Stimulated activated naive CD8-positive, alpha-beta T cell treated with anti-CD3 and anti-CD28 coated beads, Interleukin-15, amount 100 ng/mL, for 72 hours (primary cell): Measurements from ENCODE around the gene PRG3.
A peak's percentile ranks its signal among the peaks of the same experiment; 100 is the strongest.
"Not testable (repeated sequence)": the region's sequence is repeated elsewhere in the genome, so short reads cannot be mapped to it uniquely, and the experiment has no call there.

ENCODE experiments used
- ATAC-seq: fragments of 150-1000 bp; cut with Tn5 transposase; 2 replicates; pipeline ENCODE4 v1.10.0; 2021; ENCODE audit warnings: mild to moderate bottlenecking, moderate library complexity
- DNase-seq, 2 donors: peaks; one replicate each; pipeline ENCODE4 v3.0.0; 2021 to 2022
- H3K27ac Mint-ChIP-seq, 2 donors: one replicate each; pipeline ENCODE4 v1.8.0; 2022; ENCODE audit warnings: mild to moderate bottlenecking in 2 of 2, mixed read lengths in 2 of 2, moderate library complexity in 2 of 2
- H3K27me3 Mint-ChIP-seq: one replicate; pipeline ENCODE4 v1.8.0; 2022; ENCODE audit warnings: mixed read lengths
- H3K4me1 Mint-ChIP-seq: one replicate; pipeline ENCODE4 v1.8.0; 2022; ENCODE audit warnings: mild to moderate bottlenecking, mixed read lengths
- H3K4me3 Mint-ChIP-seq, 2 donors: one replicate each; pipeline ENCODE4 v1.8.0; 2022; ENCODE audit warnings: mild to moderate bottlenecking in 2 of 2, mixed read lengths in 2 of 2, moderate library complexity in 1 of 2
- H3K9me3 Mint-ChIP-seq, 2 donors: one replicate each; pipeline ENCODE4 v1.8.0; 2022; ENCODE audit warnings: mixed read lengths in 2 of 2

The PRG3 gene

GRCh38 chr11:57417056-57417455 lies 36.1 kb upstream of the PRG3 start:
- H3K9me3 Mint-ChIP-seq = no peaks in the 10 kb centered on the region
- H3K4me1 Mint-ChIP-seq = peaks cover 90% of the 10 kb centered on the region
- no peak overlapping the region for H3K4me3 Mint-ChIP-seq
- H3K27me3 Mint-ChIP-seq = no peaks in the 10 kb centered on the region
- DNase-seq (no peak), ATAC-seq (no peak)
- H3K27ac Mint-ChIP-seq = peak overlapping the region; percentile 28 to 89

- ATAC-seq = no peak
- Mint-ChIP-seq H3K9me3 (no peaks in the 10 kb centered on the region), H3K4me1 (peaks cover 87% of the 10 kb centered on the region), H3K27me3 (no peaks in the 10 kb centered on the region), H3K4me3 (no peak overlapping the region), H3K27ac (peak overlapping the region in 1 of 2 donors; percentile 9)
- DNase-seq = no peak
Observed at GRCh38 chr11:57416436-57416835, 35.5 kb upstream of the PRG3 start.

- ATAC-seq (peak; percentile 69), DNase-seq (no peak)
- Mint-ChIP-seq H3K4me1 (peaks cover 84% of the 10 kb centered on the region), H3K27ac (peak overlapping the region in 1 of 2 donors; percentile 85), H3K4me3 (no peak overlapping the region), H3K9me3 (no peaks in the 10 kb centered on the region), H3K27me3 (no peaks in the 10 kb centered on the region)
Observed at GRCh38 chr11:57414612-57415212, 33.8 kb upstream of the PRG3 start.

GRCh38 chr11:57413681-57414080 lies 32.7 kb upstream of the PRG3 start:
- ATAC-seq (no peak), DNase-seq (no peak)
- Mint-ChIP-seq H3K9me3 (no peaks in the 10 kb centered on the region), H3K4me1 (peaks cover 87% of the 10 kb centered on the region), H3K27me3 (no peaks in the 10 kb centered on the region), H3K4me3 (no peak overlapping the region), H3K27ac (peak overlapping the region; percentile 57 to 83)

GRCh38 chr11:57410287-57410686 lies 29.3 kb upstream of the PRG3 start:
- peak overlapping the region; percentile 29 to 38 for H3K27ac Mint-ChIP-seq
- H3K9me3 Mint-ChIP-seq = no peaks in the 10 kb centered on the region
- no peaks in the 10 kb centered on the region for H3K27me3 Mint-ChIP-seq
- DNase-seq (no peak), ATAC-seq (no peak)
- H3K4me1 Mint-ChIP-seq = peaks cover 88% of the 10 kb centered on the region
- H3K4me3 Mint-ChIP-seq = no peak overlapping the region

- peak overlapping the region in 1 of 2 donors; percentile 36 for H3K27ac Mint-ChIP-seq
- no peaks in the 10 kb centered on the region for H3K27me3 Mint-ChIP-seq
- ATAC-seq = no peak
- no peak overlapping the region for H3K4me3 Mint-ChIP-seq
- no peak for DNase-seq
- H3K9me3 Mint-ChIP-seq = no peaks in the 10 kb centered on the region
- H3K4me1 Mint-ChIP-seq = peaks cover 83% of the 10 kb centered on the region
Observed at GRCh38 chr11:57409321-57410100, 28.6 kb upstream of the PRG3 start.

GRCh38 chr11:57408771-57409170 lies 27.8 kb upstream of the PRG3 start:
- H3K9me3 Mint-ChIP-seq = no peaks in the 10 kb centered on the region
- H3K27me3 Mint-ChIP-seq = no peaks in the 10 kb centered on the region
- H3K4me3 Mint-ChIP-seq = no peak overlapping the region
- no peak for ATAC-seq
- H3K27ac Mint-ChIP-seq = peak overlapping the region; percentile 13 to 43
- DNase-seq = no peak
- H3K4me1 Mint-ChIP-seq = peaks cover 77% of the 10 kb centered on the region

- peaks cover 77% of the 10 kb centered on the region for H3K4me1 Mint-ChIP-seq
- peak overlapping the region in 1 of 2 donors; percentile 26 for H3K27ac Mint-ChIP-seq
- H3K27me3 Mint-ChIP-seq = no peaks in the 10 kb centered on the region
- no peak for ATAC-seq
- H3K4me3 Mint-ChIP-seq = no peak overlapping the region
- no peaks in the 10 kb centered on the region for H3K9me3 Mint-ChIP-seq
- DNase-seq = no peak
Observed at GRCh38 chr11:57407941-57408475, 27.1 kb upstream of the PRG3 start.

- no peaks in the 10 kb centered on the region for H3K9me3 Mint-ChIP-seq
- DNase-seq = no peak
- H3K27ac Mint-ChIP-seq = peak overlapping the region; percentile 81 to 93
Observed at GRCh38 chr11:57407010-57407920, 26.3 kb upstream of the PRG3 start.

GRCh38 chr11:57406337-57406904 lies 25.5 kb upstream of the PRG3 start:
- H3K4me1 Mint-ChIP-seq = peaks cover 70% of the 10 kb centered on the region
- ATAC-seq (peak; percentile 96), DNase-seq (peak; percentile 29 to 64)
- no peaks in the 10 kb centered on the region for H3K9me3 Mint-ChIP-seq
- H3K27ac Mint-ChIP-seq = peak overlapping the region; percentile 81 to 93
- no peaks in the 10 kb centered on the region for H3K27me3 Mint-ChIP-seq
- H3K4me3 Mint-ChIP-seq = peak overlapping the region; percentile 15 to 49

More at GRCh38 chr11:57407010-57407920, 26.3 kb upstream of the PRG3 start:
- Mint-ChIP-seq H3K27me3 (no peaks in the 10 kb centered on the region), H3K4me3 (peak overlapping the region in 1 of 2 donors; percentile 49), H3K4me1 (peaks cover 73% of the 10 kb centered on the region)
- ATAC-seq = no peak

GRCh38 chr11:57405271-57405860 lies 24.4 kb upstream of the PRG3 start:
- peaks cover 63% of the 10 kb centered on the region for H3K4me1 Mint-ChIP-seq
- H3K4me3 Mint-ChIP-seq = no peak overlapping the region
- no peak for ATAC-seq
- no peaks in the 10 kb centered on the region for H3K9me3 Mint-ChIP-seq
- no peaks in the 10 kb centered on the region for H3K27me3 Mint-ChIP-seq
- DNase-seq = no peak
- peak overlapping the region in 1 of 2 donors; percentile 56 for H3K27ac Mint-ChIP-seq

GRCh38 chr11:57403802-57404147 lies 22.8 kb upstream of the PRG3 start:
- no peak for DNase-seq
- ATAC-seq = no peak
- Mint-ChIP-seq H3K4me3 (no peak overlapping the region), H3K27me3 (no peaks in the 10 kb centered on the region), H3K9me3 (no peaks in the 10 kb centered on the region), H3K4me1 (peaks cover 47% of the 10 kb centered on the region), H3K27ac (no peak overlapping the region)

- H3K9me3 Mint-ChIP-seq, ATAC-seq, H3K4me3 Mint-ChIP-seq, DNase-seq, H3K27me3 Mint-ChIP-seq: not testable (repeated sequence)
- Mint-ChIP-seq H3K4me1 (peaks cover 41% of the 10 kb centered on the region), H3K27ac (peak overlapping the region; percentile 35 to 78)
Observed at GRCh38 chr11:57403003-57403801, 22.3 kb upstream of the PRG3 start.
